Activated naive CD8-positive, alpha-beta T cell treated with anti-CD3 and anti-CD28 coated beads, Interleukin-2, amount 50 U/mL, for 24 hours (primary cell): ENCODE measurements around the gene AMDHD2.
A peak's percentile ranks its signal among the peaks of the same experiment; 100 is the strongest.

Source experiments
- ATAC-seq: fragments of 150-1000 bp; cut with Tn5 transposase; one replicate; pipeline ENCODE4 v1.10.0; 2021
- DNase-seq: peaks from one replicate; pipeline ENCODE4 v3.0.0; 2021
- H3K27ac Mint-ChIP-seq: one replicate; pipeline ENCODE4 v1.8.0; 2021; ENCODE audit warnings: mild to moderate bottlenecking, mixed read lengths
- H3K27me3 Mint-ChIP-seq: one replicate; pipeline ENCODE4 v1.8.0; 2021; ENCODE audit warnings: mixed read lengths
- H3K36me3 Mint-ChIP-seq: one replicate; pipeline ENCODE4 v1.8.0; 2021; ENCODE audit warnings: low read depth, mixed read lengths
- H3K4me1 Mint-ChIP-seq: one replicate; pipeline ENCODE4 v1.8.0; 2021; ENCODE audit warnings: mixed read lengths
- H3K4me3 Mint-ChIP-seq: one replicate; pipeline ENCODE4 v1.8.0; 2021; ENCODE audit warnings: mild to moderate bottlenecking, moderate library complexity, mixed read lengths
- H3K9me3 Mint-ChIP-seq: one replicate; pipeline ENCODE4 v1.8.0; 2021; ENCODE audit warnings: mixed read lengths

The AMDHD2 gene

GRCh38 chr16:2520097-2520783, at the start of gene AMDHD2:
Gene AMDHD2 (plus strand): TSS chr16:2520371. CDS start chr16:2520459, 88 bp downstream.
- peak; percentile 92 for DNase-seq
- peaks cover 50% of the 10 kb centered on the region for H3K4me1 Mint-ChIP-seq
- peak within 1 kb of the TSS; percentile 89 for H3K27ac Mint-ChIP-seq
- H3K9me3 Mint-ChIP-seq = no peaks in the 10 kb centered on the region
- ATAC-seq = peak; percentile 67
- H3K4me3 Mint-ChIP-seq = peak within 1 kb of the TSS; percentile 79
- H3K27me3 Mint-ChIP-seq = no peaks in the 10 kb centered on the region
- H3K36me3 Mint-ChIP-seq = peaks cover 24% of the 10 kb centered on the region

- no peak for ATAC-seq
- Mint-ChIP-seq H3K4me3 (no peak overlapping the region), H3K9me3 (no peaks in the 10 kb centered on the region), H3K27ac (no peak overlapping the region), H3K4me1 (peaks cover 26% of the 10 kb centered on the region), H3K27me3 (peaks cover 27% of the 10 kb centered on the region), H3K36me3 (no peaks in the 10 kb centered on the region)
- no peak for DNase-seq
These were observed 49.6 kb upstream of the AMDHD2 start for GRCh38 chr16:2470603-2471015.

- no peaks in the 10 kb centered on the region for H3K36me3 Mint-ChIP-seq
- no peak for ATAC-seq
- no peaks in the 10 kb centered on the region for H3K9me3 Mint-ChIP-seq
- H3K27me3 Mint-ChIP-seq = peaks cover 27% of the 10 kb centered on the region
- no peak within 1 kb of the TSS for H3K27ac Mint-ChIP-seq
- H3K4me1 Mint-ChIP-seq = peaks cover 30% of the 10 kb centered on the region
- H3K4me3 Mint-ChIP-seq = no peak within 1 kb of the TSS
- peak; percentile 27 for DNase-seq
These were observed 49.0 kb upstream of the AMDHD2 start, which contains the start of gene NTN3 for GRCh38 chr16:2471016-2471652. Gene NTN3 (plus strand): TSS chr16:2471297. CDS start chr16:2471702, 405 bp downstream.

GRCh38 chr16:2471653-2472487, 48.3 kb upstream of the AMDHD2 start:
- ATAC-seq = no peak
- H3K9me3 Mint-ChIP-seq = no peaks in the 10 kb centered on the region
- no peak overlapping the region for H3K4me3 Mint-ChIP-seq
- no peaks in the 10 kb centered on the region for H3K36me3 Mint-ChIP-seq
- DNase-seq = no peak
- H3K27ac Mint-ChIP-seq = no peak overlapping the region
- peaks cover 27% of the 10 kb centered on the region for H3K27me3 Mint-ChIP-seq
- peaks cover 32% of the 10 kb centered on the region for H3K4me1 Mint-ChIP-seq

- no peak for ATAC-seq
- Mint-ChIP-seq H3K4me1 (peaks cover 27% of the 10 kb centered on the region), H3K27ac (no peak overlapping the region), H3K9me3 (no peaks in the 10 kb centered on the region), H3K4me3 (no peak overlapping the region), H3K36me3 (no peaks in the 10 kb centered on the region), H3K27me3 (peaks cover 24% of the 10 kb centered on the region)
- DNase-seq = no peak
These were observed 47.7 kb upstream of the AMDHD2 start for GRCh38 chr16:2472488-2472864.

- Mint-ChIP-seq H3K36me3 (no peaks in the 10 kb centered on the region), H3K27me3 (peaks cover 24% of the 10 kb centered on the region), H3K4me3 (peak overlapping the region; percentile 69), H3K4me1 (peaks cover 27% of the 10 kb centered on the region), H3K9me3 (no peaks in the 10 kb centered on the region), H3K27ac (no peak overlapping the region)
- no peak for DNase-seq
- no peak for ATAC-seq
These were observed 47.2 kb upstream of the AMDHD2 start for GRCh38 chr16:2472885-2473445.

- peaks cover 23% of the 10 kb centered on the region for H3K4me1 Mint-ChIP-seq
- ATAC-seq (no peak), DNase-seq (peak; percentile 41)
- no peaks in the 10 kb centered on the region for H3K36me3 Mint-ChIP-seq
- peaks cover 23% of the 10 kb centered on the region for H3K27me3 Mint-ChIP-seq
- peak overlapping the region; percentile 69 for H3K4me3 Mint-ChIP-seq
- no peak overlapping the region for H3K27ac Mint-ChIP-seq
- H3K9me3 Mint-ChIP-seq = no peaks in the 10 kb centered on the region
These were observed 46.7 kb upstream of the AMDHD2 start for GRCh38 chr16:2473446-2473926.

- Mint-ChIP-seq H3K27ac (peak overlapping the region; percentile 62), H3K4me1 (peaks cover 22% of the 10 kb centered on the region), H3K27me3 (peaks cover 22% of the 10 kb centered on the region), H3K9me3 (no peaks in the 10 kb centered on the region), H3K4me3 (peak overlapping the region; percentile 76), H3K36me3 (no peaks in the 10 kb centered on the region)
- ATAC-seq (peak; percentile 47), DNase-seq (peak; percentile 65)
These were observed 45.9 kb upstream of the AMDHD2 start for GRCh38 chr16:2473999-2474876.

- DNase-seq (peak; percentile 89), ATAC-seq (peak; percentile 55)
- H3K9me3 Mint-ChIP-seq = no peaks in the 10 kb centered on the region
- H3K27ac Mint-ChIP-seq = peak within 1 kb of the TSS; percentile 62
- peaks cover 20% of the 10 kb centered on the region for H3K4me1 Mint-ChIP-seq
- no peaks in the 10 kb centered on the region for H3K36me3 Mint-ChIP-seq
- peaks cover 16% of the 10 kb centered on the region for H3K27me3 Mint-ChIP-seq
- peak within 1 kb of the TSS; percentile 76 for H3K4me3 Mint-ChIP-seq
These were observed 45.2 kb upstream of the AMDHD2 start, which contains the start of gene TBC1D24 for GRCh38 chr16:2474877-2475412. Gene TBC1D24 (plus strand): TSS chr16:2475127. CDS start chr16:2496149, 21,022 bp downstream.

- DNase-seq (peak; percentile 56), ATAC-seq (peak; percentile 61)
- Mint-ChIP-seq H3K9me3 (no peaks in the 10 kb centered on the region), H3K4me1 (peaks cover 15% of the 10 kb centered on the region), H3K36me3 (no peaks in the 10 kb centered on the region), H3K4me3 (peak overlapping the region; percentile 70), H3K27ac (peak overlapping the region; percentile 49), H3K27me3 (peaks cover 9% of the 10 kb centered on the region)
These were observed 44.5 kb upstream of the AMDHD2 start for GRCh38 chr16:2475413-2476344.

- Mint-ChIP-seq H3K36me3 (no peaks in the 10 kb centered on the region), H3K4me1 (peaks cover 15% of the 10 kb centered on the region), H3K27me3 (peaks cover 7% of the 10 kb centered on the region), H3K4me3 (peak overlapping the region; percentile 65), H3K9me3 (no peaks in the 10 kb centered on the region), H3K27ac (peak overlapping the region; percentile 49)
- ATAC-seq (no peak), DNase-seq (no peak)
These were observed 43.8 kb upstream of the AMDHD2 start for GRCh38 chr16:2476345-2476720.

- Mint-ChIP-seq H3K4me3 (peak overlapping the region; percentile 65), H3K36me3 (no peaks in the 10 kb centered on the region), H3K27me3 (peaks cover 7% of the 10 kb centered on the region), H3K9me3 (no peaks in the 10 kb centered on the region), H3K27ac (no peak overlapping the region), H3K4me1 (peaks cover 15% of the 10 kb centered on the region)
- ATAC-seq (no peak), DNase-seq (no peak)
These were observed 43.4 kb upstream of the AMDHD2 start for GRCh38 chr16:2476741-2477140.
